Tibial artery (tissue), 4 donors: ENCODE measurements around the gene OPRM1.

Experiments used
- DNase-seq, 2 donors: peaks; one replicate each; pipeline ENCODE4 v3.0.0-alpha.2; 2019
- H3K27ac ChIP-seq, 2 donors: fragments of 200-600 bp; sonication (generic) in 1 of 2; 1 replicate in 1 of 2; 2 replicates in 1 of 2; pipeline ENCODE4 v1.5.1; 2018 to 2019; ENCODE audit warnings: mild to moderate bottlenecking in 1 of 2
- H3K27me3 ChIP-seq, 2 donors: fragments of 200-600 bp; sonication (generic) in 1 of 2; one replicate each; pipeline versions ENCODE4 v1.5.1 to v1.6.0; 2016 to 2019
- H3K36me3 ChIP-seq, 3 donors: fragments of 200-600 bp; sonication (generic) in 2 of 3; one replicate each; pipeline ENCODE4 v1.5.1; 2016 to 2019; ENCODE audit warnings: mild to moderate bottlenecking in 2 of 3
- H3K4me1 ChIP-seq, 4 donors: fragments of 200-600 bp; sonication (generic) in 2 of 4; 1 replicate in 3 of 4; 2 replicates in 1 of 4; pipeline ENCODE4 v1.5.1; 2016 to 2019
- H3K4me3 ChIP-seq, 2 donors: fragments of 200-600 bp; sonication (generic) in 1 of 2; 1 replicate in 1 of 2; 2 replicates in 1 of 2; pipeline ENCODE4 v1.5.1; 2018 to 2019; ENCODE audit warnings: mild to moderate bottlenecking in 2 of 2
- H3K9me3 ChIP-seq, 3 donors: fragments of 200-600 bp; sonication (generic) in 1 of 3; one replicate each; pipeline ENCODE4 v1.5.1; 2016 to 2019
- intact Hi-C: fragments of 100-400 bp; cut with DNase I; formaldehyde crosslinking; loops from one replicate; pipeline ENCODE4 v1.15.0; 2023; ENCODE audit warnings: low total_unique reads
- TF ChIP-seq, protein P1 (sequence below), 2 experiments: fragments of 200-600 bp in 1 of 2; fragments of 450-650 bp in 1 of 2; IDR thresholded peaks; one replicate each; pipeline ENCODE4 v1.5.1; 2017 to 2019; ENCODE audit warnings: antibody characterized with exemption in 2 of 2, mild to moderate bottlenecking in 1 of 2, moderate library complexity in 1 of 2

Gene OPRM1

DNA sequence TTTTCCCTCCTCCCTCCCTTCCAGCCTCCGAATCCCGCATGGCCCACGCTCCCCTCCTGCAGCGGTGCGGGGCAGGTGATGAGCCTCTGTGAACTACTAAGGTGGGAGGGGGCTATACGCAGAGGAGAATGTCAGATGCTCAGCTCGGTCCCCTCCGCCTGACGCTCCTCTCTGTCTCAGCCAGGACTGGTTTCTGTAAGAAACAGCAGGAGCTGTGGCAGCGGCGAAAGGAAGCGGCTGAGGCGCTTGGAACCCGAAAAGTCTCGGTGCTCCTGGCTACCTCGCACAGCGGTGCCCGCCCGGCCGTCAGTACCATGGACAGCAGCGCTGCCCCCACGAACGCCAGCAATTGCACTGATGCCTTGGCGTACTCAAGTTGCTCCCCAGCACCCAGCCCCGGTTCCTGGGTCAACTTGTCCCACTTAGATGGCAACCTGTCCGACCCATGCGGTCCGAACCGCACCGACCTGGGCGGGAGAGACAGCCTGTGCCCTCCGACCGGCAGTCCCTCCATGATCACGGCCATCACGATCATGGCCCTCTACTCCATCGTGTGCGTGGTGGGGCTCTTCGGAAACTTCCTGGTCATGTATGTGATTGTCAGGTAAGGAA, at the start of gene OPRM1:
Gene OPRM1 (plus strand): TSS at position 10 of the 612 bp plus-strand sequence. CDS start 305 bp downstream, at position 315.
- intact Hi-C loops = no loop called here
- Histone ChIP-seq H3K27me3 (peaks cover 0 to 13% of the 10 kb centered on the region in 2 donors), H3K4me1 (no peaks in the 10 kb centered on the region), H3K9me3 (peaks cover 0 to 3% (median 0%) of the 10 kb centered on the region in 3 donors), H3K27ac (no peak within 1 kb of the TSS), H3K36me3 (no peaks in the 10 kb centered on the region), H3K4me3 (no peak within 1 kb of the TSS)
- peak in 1 of 2 donors; percentile 66 for DNase-seq
- TF ChIP-seq, protein P1, sequence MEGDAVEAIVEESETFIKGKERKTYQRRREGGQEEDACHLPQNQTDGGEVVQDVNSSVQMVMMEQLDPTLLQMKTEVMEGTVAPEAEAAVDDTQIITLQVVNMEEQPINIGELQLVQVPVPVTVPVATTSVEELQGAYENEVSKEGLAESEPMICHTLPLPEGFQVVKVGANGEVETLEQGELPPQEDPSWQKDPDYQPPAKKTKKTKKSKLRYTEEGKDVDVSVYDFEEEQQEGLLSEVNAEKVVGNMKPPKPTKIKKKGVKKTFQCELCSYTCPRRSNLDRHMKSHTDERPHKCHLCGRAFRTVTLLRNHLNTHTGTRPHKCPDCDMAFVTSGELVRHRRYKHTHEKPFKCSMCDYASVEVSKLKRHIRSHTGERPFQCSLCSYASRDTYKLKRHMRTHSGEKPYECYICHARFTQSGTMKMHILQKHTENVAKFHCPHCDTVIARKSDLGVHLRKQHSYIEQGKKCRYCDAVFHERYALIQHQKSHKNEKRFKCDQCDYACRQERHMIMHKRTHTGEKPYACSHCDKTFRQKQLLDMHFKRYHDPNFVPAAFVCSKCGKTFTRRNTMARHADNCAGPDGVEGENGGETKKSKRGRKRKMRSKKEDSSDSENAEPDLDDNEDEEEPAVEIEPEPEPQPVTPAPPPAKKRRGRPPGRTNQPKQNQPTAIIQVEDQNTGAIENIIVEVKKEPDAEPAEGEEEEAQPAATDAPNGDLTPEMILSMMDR (IDR thresholded peaks at IDR 0.05) = no peak

DNA sequence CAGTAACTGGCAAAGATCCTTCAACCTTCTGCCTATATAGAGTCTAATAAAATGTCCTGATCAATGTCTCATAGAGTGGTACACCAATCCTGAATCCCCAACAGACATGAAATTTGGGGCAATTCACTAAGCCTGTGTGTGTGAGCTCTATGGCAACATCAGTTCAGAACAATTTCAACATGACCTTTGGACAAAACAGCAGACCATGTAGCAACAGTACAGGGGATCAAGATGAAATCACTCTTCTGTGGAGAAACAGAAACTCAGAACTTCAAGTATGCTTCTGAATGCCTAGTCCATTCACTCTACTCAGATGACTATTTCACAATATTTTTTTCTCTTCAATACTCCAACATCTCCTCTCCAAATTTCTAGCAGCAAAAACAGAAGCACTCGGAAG, 49.1 kb upstream of the OPRM1 start:
- intact Hi-C loops = no loop called here
- Histone ChIP-seq H3K9me3 (no peaks in the 10 kb centered on the region), H3K4me3 (no peak overlapping the region), H3K27me3 (no peaks in the 10 kb centered on the region), H3K4me1 (no peaks in the 10 kb centered on the region), H3K27ac (no peak overlapping the region), H3K36me3 (no peaks in the 10 kb centered on the region)
- DNase-seq = no peak
- TF ChIP-seq, protein P1 (IDR thresholded peaks at IDR 0.05) = no peak

DNA sequence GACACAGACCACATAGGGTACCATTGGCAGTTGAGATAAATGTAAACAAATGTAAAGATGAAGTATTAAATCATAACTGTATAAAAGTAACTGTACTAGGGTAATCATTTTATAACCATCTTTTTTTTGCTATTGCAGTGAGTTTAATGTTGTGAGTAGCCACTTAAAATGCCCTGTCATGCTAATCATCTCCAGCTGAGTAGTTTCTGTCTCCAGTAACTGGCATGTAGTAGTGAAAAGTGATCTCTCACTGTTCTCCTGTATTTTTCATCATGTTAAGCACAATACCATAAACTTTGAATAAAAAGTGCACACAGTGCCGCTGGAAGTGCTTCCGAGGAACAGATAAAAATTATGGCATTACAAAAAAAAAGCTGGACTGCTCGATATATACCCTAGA, 45.0 kb upstream of the OPRM1 start:
- Histone ChIP-seq H3K4me1 (no peaks in the 10 kb centered on the region), H3K27ac (no peak overlapping the region), H3K9me3 (no peaks in the 10 kb centered on the region), H3K4me3 (no peak overlapping the region), H3K36me3 (no peaks in the 10 kb centered on the region), H3K27me3 (no peaks in the 10 kb centered on the region)
- intact Hi-C loops = no loop called here
- TF ChIP-seq, protein P1 (IDR thresholded peaks at IDR 0.05) = no peak
- DNase-seq = no peak

DNA sequence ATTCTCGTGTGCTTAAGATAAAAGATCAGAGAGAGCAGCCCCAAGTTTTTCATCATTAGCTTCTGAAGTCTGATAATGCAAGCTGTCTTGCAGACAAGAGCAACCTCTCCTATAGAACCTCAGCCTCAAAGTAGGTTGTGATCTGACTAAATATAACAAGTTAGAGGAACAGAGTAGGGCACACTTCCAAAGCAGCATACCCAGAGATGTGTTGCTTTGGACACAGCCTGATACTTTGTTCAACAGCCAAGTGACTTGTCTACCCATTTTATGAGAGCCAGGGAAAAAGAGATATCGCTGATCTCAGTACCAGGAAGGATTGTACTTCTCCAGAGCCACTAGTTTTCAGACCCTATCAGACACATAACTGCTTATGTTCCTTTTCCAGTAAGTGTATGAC, 44.2 kb upstream of the OPRM1 start:
- Histone ChIP-seq H3K27me3 (no peaks in the 10 kb centered on the region), H3K9me3 (no peaks in the 10 kb centered on the region), H3K36me3 (no peaks in the 10 kb centered on the region), H3K4me3 (no peak overlapping the region), H3K27ac (no peak overlapping the region), H3K4me1 (no peaks in the 10 kb centered on the region)
- DNase-seq = no peak
- intact Hi-C loops = no loop called here
- TF ChIP-seq, protein P1 (IDR thresholded peaks at IDR 0.05) = no peak

DNA sequence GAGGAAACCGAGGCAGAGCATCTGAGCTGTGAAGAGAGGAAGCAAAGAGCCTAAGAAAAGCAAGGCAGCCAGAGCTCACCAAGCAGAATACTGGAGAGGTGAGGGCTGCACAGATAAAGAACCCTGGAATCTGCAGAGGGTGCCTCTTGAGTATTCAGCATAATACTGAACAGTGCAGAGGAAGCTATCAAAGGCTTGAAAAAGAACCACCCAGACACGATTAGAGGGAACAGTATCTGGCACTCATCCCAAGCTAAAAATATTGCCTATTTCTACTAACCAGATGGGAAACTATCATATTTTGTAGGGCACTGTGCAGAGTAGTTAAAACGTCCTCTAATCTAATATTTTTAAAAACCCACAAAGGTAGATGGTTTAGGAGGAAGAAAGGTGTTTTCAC, 41.8 kb upstream of the OPRM1 start:
- TF ChIP-seq, protein P1 (IDR thresholded peaks at IDR 0.05) = no peak
- no peaks in the 10 kb centered on the region for H3K27me3 ChIP-seq
- intact Hi-C loops = no loop called here
- no peaks in the 10 kb centered on the region for H3K9me3 ChIP-seq
- H3K4me1 ChIP-seq = no peaks in the 10 kb centered on the region
- no peak for DNase-seq
- H3K4me3 ChIP-seq = no peak overlapping the region
- no peak overlapping the region for H3K27ac ChIP-seq
- no peaks in the 10 kb centered on the region for H3K36me3 ChIP-seq
